ENCODE measurements around the gene MARCHF6.
"Not testable (repeated sequence)": the region's sequence is repeated elsewhere in the genome, so short reads cannot be mapped to it uniquely, and the experiment has no call there.

The MARCHF6 gene

DNA sequence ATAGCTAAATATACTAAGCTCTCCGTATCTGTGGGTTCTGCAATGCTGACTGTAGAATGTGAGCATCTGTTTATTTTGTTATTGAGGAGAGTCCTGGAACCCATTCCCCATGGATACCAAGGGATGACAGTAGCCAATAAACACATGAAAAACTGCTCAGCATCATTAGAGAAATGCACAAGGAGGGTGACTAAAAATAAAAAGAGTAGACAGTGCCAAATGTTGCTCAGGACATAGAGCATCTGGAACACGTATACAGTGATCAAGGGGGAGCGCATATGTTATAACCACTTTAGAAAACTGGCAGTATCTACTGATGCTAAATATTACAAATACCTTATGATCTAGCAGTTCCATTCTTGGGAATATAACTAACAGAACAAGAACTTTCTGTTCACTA lies 31.0 kb downstream of the MARCHF6 start:
- no peak for DNase-seq (ENCODE audit: low spot score)
- TF ChIP-seq, protein P1, sequence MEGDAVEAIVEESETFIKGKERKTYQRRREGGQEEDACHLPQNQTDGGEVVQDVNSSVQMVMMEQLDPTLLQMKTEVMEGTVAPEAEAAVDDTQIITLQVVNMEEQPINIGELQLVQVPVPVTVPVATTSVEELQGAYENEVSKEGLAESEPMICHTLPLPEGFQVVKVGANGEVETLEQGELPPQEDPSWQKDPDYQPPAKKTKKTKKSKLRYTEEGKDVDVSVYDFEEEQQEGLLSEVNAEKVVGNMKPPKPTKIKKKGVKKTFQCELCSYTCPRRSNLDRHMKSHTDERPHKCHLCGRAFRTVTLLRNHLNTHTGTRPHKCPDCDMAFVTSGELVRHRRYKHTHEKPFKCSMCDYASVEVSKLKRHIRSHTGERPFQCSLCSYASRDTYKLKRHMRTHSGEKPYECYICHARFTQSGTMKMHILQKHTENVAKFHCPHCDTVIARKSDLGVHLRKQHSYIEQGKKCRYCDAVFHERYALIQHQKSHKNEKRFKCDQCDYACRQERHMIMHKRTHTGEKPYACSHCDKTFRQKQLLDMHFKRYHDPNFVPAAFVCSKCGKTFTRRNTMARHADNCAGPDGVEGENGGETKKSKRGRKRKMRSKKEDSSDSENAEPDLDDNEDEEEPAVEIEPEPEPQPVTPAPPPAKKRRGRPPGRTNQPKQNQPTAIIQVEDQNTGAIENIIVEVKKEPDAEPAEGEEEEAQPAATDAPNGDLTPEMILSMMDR (IDR thresholded peaks at IDR 0.05; ENCODE audit: extremely low read depth, insufficient read depth, missing control alignments) = no peak
- in situ Hi-C loops (cut with MboI; ENCODE audit: low pct_unique_long_range_greater_than_20kb, low sequenced_read_pairs, unreplicated experiment) = no loop called here

DNA sequence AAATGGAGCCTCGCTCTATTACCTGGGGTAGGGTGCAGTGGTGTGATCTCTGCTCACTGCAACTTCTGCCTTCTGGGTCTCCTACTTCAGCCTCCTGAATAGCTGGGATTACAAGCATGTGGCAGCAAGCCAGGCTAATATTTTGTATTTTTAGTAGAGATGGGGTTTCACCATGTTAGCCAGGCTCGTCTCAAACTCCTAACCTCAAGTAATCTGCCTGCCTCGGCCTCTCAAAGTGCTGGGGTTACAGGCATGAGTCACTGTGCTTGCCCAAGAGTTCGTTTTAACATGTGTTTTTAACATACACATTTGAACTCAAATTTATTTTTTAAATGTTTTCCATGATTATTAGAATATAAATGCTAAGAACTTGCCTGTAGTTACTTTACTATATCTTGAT lies 34.2 kb downstream of the MARCHF6 start:
- in situ Hi-C loops (cut with MboI; ENCODE audit: low pct_unique_long_range_greater_than_20kb, low sequenced_read_pairs, unreplicated experiment) = no loop called here
- no peak for DNase-seq (ENCODE audit: low spot score)
- TF ChIP-seq, protein P1 (IDR thresholded peaks at IDR 0.05; ENCODE audit: extremely low read depth, insufficient read depth, missing control alignments) = no peak

DNA sequence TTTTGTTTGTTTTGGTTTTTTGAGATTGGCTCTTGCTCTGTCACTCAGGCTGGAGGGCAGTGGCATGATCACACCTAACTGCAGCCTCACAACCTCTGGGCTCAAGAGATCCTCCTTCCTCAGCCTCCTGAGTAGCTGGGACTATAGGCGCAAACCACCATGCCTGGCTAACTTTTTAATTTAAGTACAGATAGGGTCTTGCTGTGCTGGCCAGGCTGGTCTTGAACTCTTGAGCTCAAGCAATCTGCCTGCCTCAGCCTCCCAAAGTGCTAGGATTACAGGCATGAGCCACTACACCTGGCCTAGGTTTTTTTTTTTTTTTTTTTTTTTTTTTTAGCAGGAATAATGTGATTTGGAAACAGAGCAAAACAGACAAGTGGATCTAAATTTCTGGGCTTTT lies 37.6 kb downstream of the MARCHF6 start:
- in situ Hi-C loops (cut with MboI; ENCODE audit: low pct_unique_long_range_greater_than_20kb, low sequenced_read_pairs, unreplicated experiment) = no loop called here
- TF ChIP-seq, protein P1 (IDR thresholded peaks at IDR 0.05; ENCODE audit: extremely low read depth, insufficient read depth, missing control alignments) = no peak
- no peak for DNase-seq (ENCODE audit: low spot score)

DNA sequence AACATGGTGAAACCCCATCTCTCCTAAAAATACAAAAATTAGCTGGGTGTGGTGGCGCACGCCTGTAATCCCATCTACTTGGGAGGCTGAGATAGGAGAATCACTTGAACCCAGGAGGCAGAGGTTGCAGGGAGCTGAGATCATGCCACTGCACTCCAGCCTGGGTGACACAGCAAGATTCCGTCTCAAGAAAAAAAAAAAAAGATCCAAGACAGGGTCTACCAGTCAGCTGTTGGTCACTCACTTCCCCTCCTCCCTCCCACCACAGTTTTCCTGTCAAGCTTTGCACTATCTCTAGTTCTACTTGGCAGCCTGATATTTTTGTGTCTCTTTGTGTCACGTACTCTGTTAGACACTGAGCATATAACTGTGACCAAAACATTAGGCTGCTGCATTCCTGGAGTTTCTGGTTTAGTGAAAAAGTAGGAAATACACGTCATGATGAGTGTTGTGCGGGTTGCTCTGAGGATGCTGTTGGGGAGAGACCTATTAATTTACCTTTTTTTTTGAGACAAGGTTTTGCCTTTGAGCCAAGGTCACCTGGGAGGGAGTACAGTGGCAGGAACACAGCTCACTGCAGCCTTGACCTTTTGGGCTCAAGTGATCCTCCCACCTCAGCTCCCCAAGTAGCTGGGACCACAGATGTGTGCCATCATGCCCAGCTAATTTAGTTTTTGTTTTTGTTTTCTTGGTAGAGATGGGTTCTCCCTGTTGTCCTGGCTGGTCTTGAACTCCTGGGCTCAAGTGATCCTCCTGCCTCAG lies 39.3 kb downstream of the MARCHF6 start:
- DNase-seq (ENCODE audit: low spot score); in situ Hi-C loops (cut with MboI; ENCODE audit: low pct_unique_long_range_greater_than_20kb, low sequenced_read_pairs, unreplicated experiment): not testable (repeated sequence)

DNA sequence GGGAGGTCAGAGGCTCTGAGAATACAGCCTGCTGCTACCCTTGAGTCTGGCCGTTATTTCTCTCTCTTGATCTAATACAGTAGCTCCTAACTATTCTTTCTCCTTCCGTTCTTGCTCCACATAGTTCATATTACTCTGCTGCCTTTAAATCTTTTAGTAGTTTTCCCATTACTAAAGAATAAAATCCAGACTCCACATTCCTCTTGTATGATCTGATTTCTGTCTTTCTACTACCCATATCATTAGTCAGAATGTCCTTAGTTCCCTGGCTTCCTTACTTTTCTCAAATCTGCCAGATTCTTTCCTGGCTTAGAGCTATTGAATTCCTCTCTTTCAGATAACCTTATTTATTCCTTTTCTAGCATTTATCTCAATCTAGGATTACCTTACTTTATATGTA lies 40.0 kb downstream of the MARCHF6 start:
- in situ Hi-C loops (cut with MboI; ENCODE audit: low pct_unique_long_range_greater_than_20kb, low sequenced_read_pairs, unreplicated experiment) = no loop called here

DNA sequence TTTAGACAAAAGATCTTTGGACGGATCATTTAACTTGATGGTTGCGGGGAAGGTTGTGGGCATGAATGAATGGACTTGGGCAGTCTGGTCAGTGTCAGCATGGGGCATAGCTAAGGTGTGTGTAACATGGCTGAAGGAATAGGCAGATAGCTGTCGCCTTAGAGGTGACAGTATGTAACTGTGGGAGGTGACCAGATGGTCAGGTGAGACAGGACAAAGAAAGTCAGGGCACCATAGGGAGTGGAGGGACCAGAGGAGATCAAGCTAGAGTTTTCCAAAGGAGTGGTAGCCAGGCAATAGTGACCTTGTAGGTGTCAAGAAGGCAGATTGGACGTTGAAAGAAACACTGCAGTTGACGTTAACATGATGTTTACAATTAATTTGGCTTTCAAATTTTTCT lies 43.1 kb downstream of the MARCHF6 start:
- TF ChIP-seq, protein P1 (IDR thresholded peaks at IDR 0.05; ENCODE audit: extremely low read depth, insufficient read depth, missing control alignments) = no peak
- in situ Hi-C loops (cut with MboI; ENCODE audit: low pct_unique_long_range_greater_than_20kb, low sequenced_read_pairs, unreplicated experiment) = no loop called here
- no peak for DNase-seq (ENCODE audit: low spot score)

More for the DNA sequence above, 40.0 kb downstream of the MARCHF6 start:
- DNase-seq (ENCODE audit: low spot score) = no peak
- TF ChIP-seq, protein P1 (IDR thresholded peaks at IDR 0.05; ENCODE audit: extremely low read depth, insufficient read depth, missing control alignments) = no peak

DNA sequence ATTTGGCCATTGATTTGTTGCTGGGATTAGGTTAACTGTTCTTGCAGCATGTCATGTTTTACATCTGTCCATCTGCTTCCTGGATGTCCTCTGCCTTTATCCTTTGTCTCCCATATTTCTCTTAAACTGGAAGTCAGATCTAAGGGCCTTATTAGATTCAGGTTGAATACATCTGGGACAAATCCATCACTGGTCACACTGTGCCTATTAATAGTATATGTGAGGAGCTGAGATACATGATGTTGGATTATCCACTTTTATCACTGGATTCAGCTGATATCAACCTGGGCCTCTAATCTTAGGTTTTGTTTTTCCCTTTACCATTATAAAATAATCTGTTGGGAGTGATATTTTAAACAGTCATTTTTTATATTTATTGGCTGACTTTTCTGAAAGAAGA lies 46.3 kb downstream of the MARCHF6 start:
- TF ChIP-seq, protein P1 (IDR thresholded peaks at IDR 0.05; ENCODE audit: extremely low read depth, insufficient read depth, missing control alignments) = no peak
- DNase-seq (ENCODE audit: low spot score) = no peak
- in situ Hi-C loops (cut with MboI; ENCODE audit: low pct_unique_long_range_greater_than_20kb, low sequenced_read_pairs, unreplicated experiment) = no loop called here
